Muscle layer of duodenum (tissue), 2 donors: ENCODE data around the gene SH3RF2.
"Not testable (repeated sequence)": the region's sequence is repeated elsewhere in the genome, so short reads cannot be mapped to it uniquely, and the experiment has no call there.

Experiments used
- H3K27ac ChIP-seq: one replicate; pipeline ENCODE4 v1.7.0; 2013; ENCODE audit warnings: mild to moderate bottlenecking, low read length
- H3K27me3 ChIP-seq: one replicate; pipeline ENCODE4 v1.7.0; 2013; ENCODE audit warnings: low read depth, mild to moderate bottlenecking, control low read depth, low read length
- H3K36me3 ChIP-seq, 2 donors: one replicate each; pipeline ENCODE4 v1.7.0; 2013; ENCODE audit warnings: low read length in 2 of 2, control low read depth in 1 of 2, mild to moderate bottlenecking in 1 of 2; ENCODE audit not compliant: insufficient read depth in 2 of 2, control insufficient read depth in 1 of 2
- H3K4me1 ChIP-seq, 2 donors: one replicate each; pipeline ENCODE4 v1.7.0; 2013; ENCODE audit warnings: low read length in 2 of 2, mild to moderate bottlenecking in 2 of 2, control low read depth in 1 of 2, moderate library complexity in 1 of 2; ENCODE audit not compliant: insufficient read depth in 2 of 2, control insufficient read depth in 1 of 2
- H3K4me3 ChIP-seq, 2 donors: one replicate each; pipeline ENCODE4 v1.7.0; 2013; ENCODE audit warnings: low read length in 2 of 2, low read depth in 1 of 2, mild to moderate bottlenecking in 1 of 2
- H3K9me3 ChIP-seq, 2 donors: one replicate each; pipeline ENCODE4 v1.7.0; 2013; ENCODE audit warnings: low read length in 2 of 2, control low read depth in 1 of 2, mild to moderate bottlenecking in 1 of 2; ENCODE audit not compliant: control insufficient read depth in 1 of 2
- donor health status: healthy.

The SH3RF2 gene

GRCh38 chr5:145993538-145993937 lies 57.2 kb downstream of the SH3RF2 start:
- H3K36me3 ChIP-seq, H3K27me3 ChIP-seq, H3K4me1 ChIP-seq, H3K9me3 ChIP-seq, H3K27ac ChIP-seq, H3K4me3 ChIP-seq: not testable (repeated sequence)

- no peaks in the 10 kb centered on the region for H3K27me3 ChIP-seq
- no peaks in the 10 kb centered on the region for H3K36me3 ChIP-seq
- peaks cover 0 to 3% of the 10 kb centered on the region in 2 donors for H3K9me3 ChIP-seq
- no peak overlapping the region for H3K27ac ChIP-seq
- H3K4me3 ChIP-seq, result no peak overlapping the region
- H3K4me1 ChIP-seq, result no peaks in the 10 kb centered on the region
Measured at GRCh38 chr5:145996135-145996534, 59.8 kb downstream of the SH3RF2 start.

DNA sequence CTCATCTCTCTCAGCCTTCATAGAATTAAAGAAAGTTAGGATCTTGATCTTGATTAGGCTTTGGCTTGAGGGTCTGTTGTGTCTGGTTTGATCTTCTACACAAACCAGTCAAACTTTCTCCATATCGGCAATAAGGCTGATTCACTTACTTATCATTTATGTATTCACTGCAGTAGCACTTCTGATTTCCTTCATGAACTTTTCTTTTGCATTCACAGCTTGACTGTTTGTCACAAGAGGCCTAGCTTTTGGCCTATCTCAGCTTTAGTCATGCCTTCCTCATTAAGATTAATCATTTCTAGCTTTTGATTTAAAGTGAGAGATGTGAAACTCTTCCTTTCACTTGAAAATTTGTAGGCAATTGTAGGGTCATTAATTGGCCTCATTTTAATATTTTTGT lies 62.8 kb downstream of the SH3RF2 start:
- H3K4me1 ChIP-seq, result no peaks in the 10 kb centered on the region
- H3K27me3 ChIP-seq, result no peaks in the 10 kb centered on the region
- H3K36me3 ChIP-seq, result no peaks in the 10 kb centered on the region
- no peak overlapping the region for H3K4me3 ChIP-seq
- H3K9me3 ChIP-seq, result no peaks in the 10 kb centered on the region
- no peak overlapping the region for H3K27ac ChIP-seq

- Histone ChIP-seq H3K27ac (no peak overlapping the region), H3K4me1 (no peaks in the 10 kb centered on the region), H3K27me3 (no peaks in the 10 kb centered on the region), H3K36me3 (no peaks in the 10 kb centered on the region), H3K4me3 (no peak overlapping the region), H3K9me3 (no peaks in the 10 kb centered on the region)
Measured at GRCh38 chr5:146000072-146000471, 63.7 kb downstream of the SH3RF2 start.

- Histone ChIP-seq H3K27ac (no peak overlapping the region), H3K36me3 (no peaks in the 10 kb centered on the region), H3K4me3 (no peak overlapping the region), H3K9me3 (no peaks in the 10 kb centered on the region), H3K27me3 (no peaks in the 10 kb centered on the region), H3K4me1 (no peaks in the 10 kb centered on the region)
Measured at GRCh38 chr5:146001544-146002190, 65.3 kb downstream of the SH3RF2 start.

DNA sequence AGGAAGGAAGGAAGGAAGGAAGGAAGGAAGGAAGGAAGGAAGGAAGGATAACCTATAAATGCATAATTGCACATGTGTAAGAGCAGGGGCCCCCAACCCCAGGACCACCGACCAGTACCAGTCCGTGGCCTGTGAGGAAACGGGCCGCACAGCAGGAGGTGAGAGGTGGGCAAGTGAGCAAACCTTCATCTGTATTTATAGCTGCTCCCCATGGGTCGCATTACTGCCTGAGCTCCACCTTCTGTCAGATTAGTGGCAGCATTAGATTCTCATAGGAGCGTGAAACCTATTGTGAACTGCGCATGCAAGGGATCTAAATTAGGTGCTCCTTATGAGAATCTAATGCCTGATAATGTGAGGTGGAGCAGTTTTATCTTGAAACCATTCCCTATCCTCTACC lies 66.1 kb downstream of the SH3RF2 start:
- Histone ChIP-seq H3K36me3 (no peaks in the 10 kb centered on the region), H3K4me1 (no peaks in the 10 kb centered on the region), H3K9me3 (no peaks in the 10 kb centered on the region), H3K27me3 (no peaks in the 10 kb centered on the region), H3K27ac (no peak overlapping the region), H3K4me3 (no peak overlapping the region)

- Histone ChIP-seq H3K4me1 (no peaks in the 10 kb centered on the region), H3K27me3 (no peaks in the 10 kb centered on the region), H3K36me3 (no peaks in the 10 kb centered on the region), H3K9me3 (peaks cover 0 to under 1% of the 10 kb centered on the region in 2 donors), H3K4me3 (no peak overlapping the region), H3K27ac (no peak overlapping the region)
Measured at GRCh38 chr5:146003852-146004251, 67.5 kb downstream of the SH3RF2 start.

GRCh38 chr5:146005264-146005663 lies 68.9 kb downstream of the SH3RF2 start:
- H3K27me3 ChIP-seq, result no peaks in the 10 kb centered on the region
- no peak overlapping the region for H3K27ac ChIP-seq
- no peak overlapping the region for H3K4me3 ChIP-seq
- no peaks in the 10 kb centered on the region for H3K4me1 ChIP-seq
- no peaks in the 10 kb centered on the region for H3K36me3 ChIP-seq
- peaks cover 0 to 3% of the 10 kb centered on the region in 2 donors for H3K9me3 ChIP-seq

- Histone ChIP-seq H3K36me3 (no peaks in the 10 kb centered on the region), H3K27ac (no peak overlapping the region), H3K4me1 (no peaks in the 10 kb centered on the region), H3K9me3 (peaks cover 0 to 3% of the 10 kb centered on the region in 2 donors), H3K27me3 (no peaks in the 10 kb centered on the region), H3K4me3 (no peak overlapping the region)
Measured at GRCh38 chr5:146005723-146006122, 69.3 kb downstream of the SH3RF2 start.

DNA sequence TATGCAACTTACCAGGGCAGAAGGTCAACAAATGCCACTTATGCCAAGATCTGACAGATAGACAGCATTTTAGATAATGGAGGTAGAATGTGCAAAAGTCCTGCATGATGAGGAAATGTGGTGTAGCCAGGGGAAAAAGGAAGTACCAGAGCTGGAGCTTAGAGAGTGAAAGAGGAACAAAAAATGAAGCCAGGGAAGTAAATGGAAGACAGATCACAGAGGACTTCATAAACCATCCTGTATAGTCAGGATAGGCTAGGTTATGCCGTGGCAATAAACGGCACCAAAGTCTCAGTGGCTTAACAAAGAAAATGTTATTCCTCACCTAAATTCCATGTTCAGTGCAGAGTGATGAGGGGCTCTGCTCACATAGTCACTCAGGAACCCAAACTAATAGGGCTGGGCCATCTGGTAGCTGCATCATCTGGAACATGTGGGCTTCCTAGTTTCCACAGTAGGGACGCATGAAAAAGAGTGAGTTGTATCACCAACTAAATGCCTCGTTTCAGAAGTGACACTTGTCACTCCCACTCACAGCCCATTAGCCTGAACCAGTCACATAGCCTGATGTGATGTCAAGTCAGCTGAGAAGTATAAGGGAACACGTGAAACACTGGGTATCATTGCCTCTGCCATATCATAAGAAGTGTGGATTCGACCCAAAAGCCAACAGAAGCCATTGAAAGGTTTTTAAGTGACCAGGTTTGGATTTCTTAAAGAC lies 70.3 kb downstream of the SH3RF2 start:
- H3K4me1 ChIP-seq, result no peaks in the 10 kb centered on the region
- H3K4me3 ChIP-seq, result no peak overlapping the region
- peaks cover 0 to 3% of the 10 kb centered on the region in 2 donors for H3K9me3 ChIP-seq
- H3K36me3 ChIP-seq, result no peaks in the 10 kb centered on the region
- no peak overlapping the region for H3K27ac ChIP-seq
- no peaks in the 10 kb centered on the region for H3K27me3 ChIP-seq

DNA sequence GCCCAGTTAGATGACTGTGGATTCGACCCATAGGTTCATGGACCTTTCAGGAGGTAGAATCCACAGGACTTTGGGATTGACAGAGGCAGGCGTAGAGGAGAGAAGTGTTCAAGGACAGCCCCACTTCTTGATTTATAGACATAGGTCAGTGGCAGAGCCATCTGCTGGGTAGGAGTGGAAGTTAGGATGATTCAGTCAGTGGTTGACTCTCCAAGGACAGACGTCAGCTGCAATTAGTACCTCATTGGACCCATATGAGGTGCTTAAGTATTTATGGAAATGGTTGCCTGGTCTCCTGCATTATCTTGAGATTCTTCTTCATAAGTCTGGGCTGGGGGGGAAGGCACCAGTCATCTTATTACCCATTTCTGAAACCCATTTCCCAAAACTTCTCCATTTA lies 70.9 kb downstream of the SH3RF2 start:
- Histone ChIP-seq H3K36me3 (no peaks in the 10 kb centered on the region), H3K27me3 (no peaks in the 10 kb centered on the region), H3K9me3 (peaks cover 0 to 3% of the 10 kb centered on the region in 2 donors), H3K4me1 (no peaks in the 10 kb centered on the region), H3K27ac (no peak overlapping the region), H3K4me3 (no peak overlapping the region)

DNA sequence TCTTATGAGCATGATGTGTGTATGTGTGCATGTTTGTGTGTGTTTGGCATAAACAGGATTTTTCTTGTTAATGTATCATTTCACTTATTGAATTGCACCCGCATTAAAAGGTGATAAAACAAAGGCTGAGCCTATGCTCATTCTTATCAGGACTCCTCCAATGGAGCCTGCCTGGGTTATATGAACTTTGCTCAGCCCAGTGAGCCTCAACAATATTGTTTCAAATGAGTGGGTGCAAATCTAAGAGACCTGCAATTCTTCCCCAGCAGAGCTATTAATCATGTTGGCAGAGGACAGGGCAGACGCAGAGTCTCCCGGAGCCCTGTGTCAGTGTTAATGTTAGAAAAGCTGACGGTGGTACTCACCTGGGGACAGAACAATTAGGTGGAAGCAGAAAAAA lies 71.6 kb downstream of the SH3RF2 start:
- H3K27me3 ChIP-seq, result no peaks in the 10 kb centered on the region
- no peak overlapping the region for H3K4me3 ChIP-seq
- H3K9me3 ChIP-seq, result peaks cover 0 to 3% of the 10 kb centered on the region in 2 donors
- no peak overlapping the region for H3K27ac ChIP-seq
- no peaks in the 10 kb centered on the region for H3K36me3 ChIP-seq
- no peaks in the 10 kb centered on the region for H3K4me1 ChIP-seq
